ENCODE data around the gene INTS7. TPM values are rescaled to one million over a fixed set of nuclear protein-coding genes. Genes with fewer than 3 reads are reported as not detected.
A peak's percentile ranks its signal among the peaks of the same experiment; 100 is the strongest.

Gene INTS7
- total and polyA plus RNA-seq, 9 of the 15 experiments (the other 6 are each of a cell fraction or from before 2014, with no cell fraction given), result 27.3 to 68.4 (median 40.4) TPM

DNA sequence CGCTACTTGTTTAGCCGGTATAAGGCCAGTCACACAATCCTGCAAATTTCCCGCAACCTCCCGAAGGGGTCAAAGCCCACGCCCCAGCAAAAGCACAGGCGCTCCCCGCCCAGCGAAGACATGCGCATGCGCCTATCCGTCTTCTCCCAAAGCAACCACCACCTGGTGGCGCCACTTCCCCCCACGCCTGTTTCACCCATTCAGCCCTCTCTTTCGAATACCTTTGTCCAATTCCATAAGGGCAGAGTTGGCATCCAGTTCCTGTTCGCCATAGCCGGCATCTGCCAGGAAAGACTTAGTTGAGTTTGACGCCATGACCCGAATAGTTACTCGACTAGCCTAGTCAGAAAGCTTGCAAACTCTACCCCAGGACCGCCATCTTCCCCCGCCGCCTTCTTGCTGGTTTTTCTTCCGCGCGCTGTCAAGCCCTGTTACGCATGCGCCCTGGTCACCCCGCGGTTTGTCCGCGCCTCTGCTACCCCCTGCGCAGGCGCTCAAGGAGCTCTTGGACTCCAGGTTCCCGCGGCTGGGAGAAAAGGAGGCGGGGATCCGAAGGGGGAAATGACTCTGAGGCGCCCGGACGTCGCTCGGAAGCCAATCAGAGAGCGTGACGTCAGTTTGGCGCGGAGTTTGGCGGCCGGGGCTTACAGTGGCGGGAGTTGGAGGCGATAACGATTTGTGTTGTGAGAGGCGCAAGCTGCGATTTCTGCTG is at the start of gene INTS7, which contains the start of gene DTL (continued):
- TF ChIP-seq, protein P1, sequence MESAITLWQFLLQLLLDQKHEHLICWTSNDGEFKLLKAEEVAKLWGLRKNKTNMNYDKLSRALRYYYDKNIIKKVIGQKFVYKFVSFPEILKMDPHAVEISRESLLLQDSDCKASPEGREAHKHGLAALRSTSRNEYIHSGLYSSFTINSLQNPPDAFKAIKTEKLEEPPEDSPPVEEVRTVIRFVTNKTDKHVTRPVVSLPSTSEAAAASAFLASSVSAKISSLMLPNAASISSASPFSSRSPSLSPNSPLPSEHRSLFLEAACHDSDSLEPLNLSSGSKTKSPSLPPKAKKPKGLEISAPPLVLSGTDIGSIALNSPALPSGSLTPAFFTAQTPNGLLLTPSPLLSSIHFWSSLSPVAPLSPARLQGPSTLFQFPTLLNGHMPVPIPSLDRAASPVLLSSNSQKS (CRISPR knock-in tag; IDR thresholded peaks at IDR 0.05), result no peak
- TF ChIP-seq KLF13 (tag; IDR thresholded peaks at IDR 0.05; ENCODE audit: borderline replicate concordance, low read depth) (peak; percentile 88), NRF1 (conservative IDR thresholded peaks at IDR 0.05 in 1 of 2, IDR thresholded peaks at IDR 0.05 in 1 of 2) (peak; percentile 100), FOXK1 (CRISPR knock-in tag; IDR thresholded peaks at IDR 0.05; ENCODE audit: borderline replicate concordance) (peak; percentile 79; the same call in 1 of the 2 replicates), POLR2A (conservative IDR thresholded peaks at IDR 0.05) (peak; percentile 99), GATAD2B (IDR thresholded peaks at IDR 0.05; ENCODE audit: borderline replicate concordance) (peak; percentile 29; the same call in 1 of the 2 replicates), JUND (IDR thresholded peaks at IDR 0.05; ENCODE audit: borderline replicate concordance, low read depth, low read length) (peak; percentile 77), JUND (tag; IDR thresholded peaks at IDR 0.05; ENCODE audit: borderline replicate concordance, low read depth, low read length) (peak; percentile 31; the same call in 2 of the 3 replicates), NBN (IDR thresholded peaks at IDR 0.05; ENCODE audit: low read depth) (peak; percentile 98), MYC (IDR thresholded peaks at IDR 0.05; ENCODE audit: low read depth, low read length) (peak; percentile 99), MYC (CRISPR knock-in tag; IDR thresholded peaks at IDR 0.05; ENCODE audit: borderline replicate concordance, low read depth) (peak; percentile 96), GATA2 (CRISPR knock-in tag; IDR thresholded peaks at IDR 0.05) (no peak), OTX1 (CRISPR knock-in tag; IDR thresholded peaks at IDR 0.05) (peak; percentile 97)
- TF ChIP-seq, protein P2, sequence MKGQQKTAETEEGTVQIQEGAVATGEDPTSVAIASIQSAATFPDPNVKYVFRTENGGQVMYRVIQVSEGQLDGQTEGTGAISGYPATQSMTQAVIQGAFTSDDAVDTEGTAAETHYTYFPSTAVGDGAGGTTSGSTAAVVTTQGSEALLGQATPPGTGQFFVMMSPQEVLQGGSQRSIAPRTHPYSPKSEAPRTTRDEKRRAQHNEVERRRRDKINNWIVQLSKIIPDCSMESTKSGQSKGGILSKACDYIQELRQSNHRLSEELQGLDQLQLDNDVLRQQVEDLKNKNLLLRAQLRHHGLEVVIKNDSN (CRISPR knock-in tag; IDR thresholded peaks at IDR 0.05), result no peak
- TF ChIP-seq, protein P3, sequence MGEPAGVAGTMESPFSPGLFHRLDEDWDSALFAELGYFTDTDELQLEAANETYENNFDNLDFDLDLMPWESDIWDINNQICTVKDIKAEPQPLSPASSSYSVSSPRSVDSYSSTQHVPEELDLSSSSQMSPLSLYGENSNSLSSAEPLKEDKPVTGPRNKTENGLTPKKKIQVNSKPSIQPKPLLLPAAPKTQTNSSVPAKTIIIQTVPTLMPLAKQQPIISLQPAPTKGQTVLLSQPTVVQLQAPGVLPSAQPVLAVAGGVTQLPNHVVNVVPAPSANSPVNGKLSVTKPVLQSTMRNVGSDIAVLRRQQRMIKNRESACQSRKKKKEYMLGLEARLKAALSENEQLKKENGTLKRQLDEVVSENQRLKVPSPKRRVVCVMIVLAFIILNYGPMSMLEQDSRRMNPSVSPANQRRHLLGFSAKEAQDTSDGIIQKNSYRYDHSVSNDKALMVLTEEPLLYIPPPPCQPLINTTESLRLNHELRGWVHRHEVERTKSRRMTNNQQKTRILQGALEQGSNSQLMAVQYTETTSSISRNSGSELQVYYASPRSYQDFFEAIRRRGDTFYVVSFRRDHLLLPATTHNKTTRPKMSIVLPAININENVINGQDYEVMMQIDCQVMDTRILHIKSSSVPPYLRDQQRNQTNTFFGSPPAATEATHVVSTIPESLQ (CRISPR knock-in tag; IDR thresholded peaks at IDR 0.05), result 0 out of 2 replicates have a peak, but pooled peaks have one; percentile 54
- TF ChIP-seq, protein P4, sequence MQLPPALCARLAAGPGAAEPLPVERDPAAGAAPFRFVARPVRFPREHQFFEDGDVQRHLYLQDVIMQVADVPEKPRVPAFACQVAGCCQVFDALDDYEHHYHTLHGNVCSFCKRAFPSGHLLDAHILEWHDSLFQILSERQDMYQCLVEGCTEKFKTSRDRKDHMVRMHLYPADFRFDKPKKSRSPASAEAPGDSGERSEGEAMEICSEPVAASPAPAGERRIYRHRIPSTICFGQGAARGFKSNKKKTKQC (CRISPR knock-in tag; IDR thresholded peaks at IDR 0.05), result peak; percentile 94
- TF ChIP-seq, protein P5, sequence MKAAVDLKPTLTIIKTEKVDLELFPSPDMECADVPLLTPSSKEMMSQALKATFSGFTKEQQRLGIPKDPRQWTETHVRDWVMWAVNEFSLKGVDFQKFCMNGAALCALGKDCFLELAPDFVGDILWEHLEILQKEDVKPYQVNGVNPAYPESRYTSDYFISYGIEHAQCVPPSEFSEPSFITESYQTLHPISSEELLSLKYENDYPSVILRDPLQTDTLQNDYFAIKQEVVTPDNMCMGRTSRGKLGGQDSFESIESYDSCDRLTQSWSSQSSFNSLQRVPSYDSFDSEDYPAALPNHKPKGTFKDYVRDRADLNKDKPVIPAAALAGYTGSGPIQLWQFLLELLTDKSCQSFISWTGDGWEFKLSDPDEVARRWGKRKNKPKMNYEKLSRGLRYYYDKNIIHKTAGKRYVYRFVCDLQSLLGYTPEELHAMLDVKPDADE (conservative IDR thresholded peaks at IDR 0.05; ENCODE audit: control insufficient read depth, low read depth, low read length), result peak; percentile 75; the same call in 1 of the 2 replicates

Measured in K562 (cell line).